Liver (tissue), 3 donors: Measurements from ENCODE around the gene STK39.

Experiments used
- EGR1 ChIP-seq, 2 donors: IDR thresholded peaks; 2 replicates each; pipeline ENCODE4 v1.6.1; 2016 to 2018; ENCODE audit warnings: antibody characterized with exemption in 2 of 2, low read depth in 2 of 2
- FOXA1 ChIP-seq: IDR thresholded peaks from 2 replicates; pipeline ENCODE4 v1.6.1; 2016; ENCODE audit warnings: antibody characterized with exemption
- GABPA ChIP-seq, 2 donors: IDR thresholded peaks in 1 of 2; conservative IDR thresholded peaks in 1 of 2; 2 replicates each; pipeline ENCODE4 v1.6.1; 2016; ENCODE audit warnings: antibody characterized with exemption in 2 of 2, mild to moderate bottlenecking in 1 of 2, moderate library complexity in 1 of 2
- HNF4G ChIP-seq: IDR thresholded peaks from 2 replicates; pipeline ENCODE4 v1.6.1; 2016; ENCODE audit warnings: antibody characterized with exemption
- JUND ChIP-seq, 2 donors: IDR thresholded peaks; 2 replicates each; pipeline ENCODE4 v1.6.1; 2016; ENCODE audit warnings: antibody characterized with exemption in 2 of 2
- MAX ChIP-seq: IDR thresholded peaks from 2 replicates; pipeline ENCODE4 v1.6.1; 2016; ENCODE audit warnings: antibody characterized with exemption
- RAD21 ChIP-seq, 2 donors: IDR thresholded peaks; 2 replicates each; pipeline ENCODE4 v1.6.1; 2016; ENCODE audit warnings: antibody characterized with exemption in 2 of 2, mild to moderate bottlenecking in 2 of 2
- SP1 ChIP-seq: IDR thresholded peaks from 2 replicates; pipeline ENCODE4 v1.6.1; 2018; ENCODE audit warnings: antibody characterized with exemption, mild to moderate bottlenecking
- YY1 ChIP-seq: IDR thresholded peaks from 2 replicates; pipeline ENCODE4 v1.6.1; 2016; ENCODE audit warnings: antibody characterized with exemption, mild to moderate bottlenecking
- ZBTB33 ChIP-seq: IDR thresholded peaks from 2 replicates; pipeline ENCODE4 v1.6.1; 2016; ENCODE audit warnings: antibody characterized with exemption
- TF ChIP-seq, protein P1 (sequence below): fragments of 150-350 bp; IDR thresholded peaks from 2 replicates; pipeline ENCODE4 v1.5.1; 2017; ENCODE audit warnings: improper control_type of control experiment, low read depth, low read length; ENCODE audit not compliant: missing input control
- TF ChIP-seq, protein P2 (sequence below): IDR thresholded peaks from 2 replicates; pipeline ENCODE4 v1.6.1; 2016; ENCODE audit warnings: antibody characterized with exemption, mild to moderate bottlenecking
- donor health status: healthy.
- donor health status: healthy.

DNA sequence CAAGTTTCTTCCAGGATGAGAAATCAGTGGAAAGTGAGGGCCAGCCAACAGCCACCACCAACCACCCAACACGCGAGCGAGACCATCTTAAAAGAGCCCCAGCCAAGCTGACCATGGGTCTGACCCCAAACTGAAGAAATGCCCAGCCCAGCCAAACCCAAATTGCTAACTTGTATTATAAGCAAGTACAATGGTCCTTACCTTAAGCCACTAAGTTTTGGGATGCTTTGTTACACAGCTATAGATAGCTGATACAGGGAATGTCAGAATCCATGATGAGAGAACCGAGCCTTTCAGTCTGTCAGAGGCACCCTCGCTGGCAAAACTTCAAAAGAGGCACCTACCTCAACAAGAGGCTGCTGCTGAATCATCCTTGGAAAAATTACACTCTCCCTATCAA, 17.0 kb downstream of the STK39 start:
- TF ChIP-seq, protein P1, sequence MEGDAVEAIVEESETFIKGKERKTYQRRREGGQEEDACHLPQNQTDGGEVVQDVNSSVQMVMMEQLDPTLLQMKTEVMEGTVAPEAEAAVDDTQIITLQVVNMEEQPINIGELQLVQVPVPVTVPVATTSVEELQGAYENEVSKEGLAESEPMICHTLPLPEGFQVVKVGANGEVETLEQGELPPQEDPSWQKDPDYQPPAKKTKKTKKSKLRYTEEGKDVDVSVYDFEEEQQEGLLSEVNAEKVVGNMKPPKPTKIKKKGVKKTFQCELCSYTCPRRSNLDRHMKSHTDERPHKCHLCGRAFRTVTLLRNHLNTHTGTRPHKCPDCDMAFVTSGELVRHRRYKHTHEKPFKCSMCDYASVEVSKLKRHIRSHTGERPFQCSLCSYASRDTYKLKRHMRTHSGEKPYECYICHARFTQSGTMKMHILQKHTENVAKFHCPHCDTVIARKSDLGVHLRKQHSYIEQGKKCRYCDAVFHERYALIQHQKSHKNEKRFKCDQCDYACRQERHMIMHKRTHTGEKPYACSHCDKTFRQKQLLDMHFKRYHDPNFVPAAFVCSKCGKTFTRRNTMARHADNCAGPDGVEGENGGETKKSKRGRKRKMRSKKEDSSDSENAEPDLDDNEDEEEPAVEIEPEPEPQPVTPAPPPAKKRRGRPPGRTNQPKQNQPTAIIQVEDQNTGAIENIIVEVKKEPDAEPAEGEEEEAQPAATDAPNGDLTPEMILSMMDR: no peak
- no peak for TF ChIP-seq FOXA1
- no peak for TF ChIP-seq MAX
- TF ChIP-seq YY1: no peak
- TF ChIP-seq, protein P2, sequence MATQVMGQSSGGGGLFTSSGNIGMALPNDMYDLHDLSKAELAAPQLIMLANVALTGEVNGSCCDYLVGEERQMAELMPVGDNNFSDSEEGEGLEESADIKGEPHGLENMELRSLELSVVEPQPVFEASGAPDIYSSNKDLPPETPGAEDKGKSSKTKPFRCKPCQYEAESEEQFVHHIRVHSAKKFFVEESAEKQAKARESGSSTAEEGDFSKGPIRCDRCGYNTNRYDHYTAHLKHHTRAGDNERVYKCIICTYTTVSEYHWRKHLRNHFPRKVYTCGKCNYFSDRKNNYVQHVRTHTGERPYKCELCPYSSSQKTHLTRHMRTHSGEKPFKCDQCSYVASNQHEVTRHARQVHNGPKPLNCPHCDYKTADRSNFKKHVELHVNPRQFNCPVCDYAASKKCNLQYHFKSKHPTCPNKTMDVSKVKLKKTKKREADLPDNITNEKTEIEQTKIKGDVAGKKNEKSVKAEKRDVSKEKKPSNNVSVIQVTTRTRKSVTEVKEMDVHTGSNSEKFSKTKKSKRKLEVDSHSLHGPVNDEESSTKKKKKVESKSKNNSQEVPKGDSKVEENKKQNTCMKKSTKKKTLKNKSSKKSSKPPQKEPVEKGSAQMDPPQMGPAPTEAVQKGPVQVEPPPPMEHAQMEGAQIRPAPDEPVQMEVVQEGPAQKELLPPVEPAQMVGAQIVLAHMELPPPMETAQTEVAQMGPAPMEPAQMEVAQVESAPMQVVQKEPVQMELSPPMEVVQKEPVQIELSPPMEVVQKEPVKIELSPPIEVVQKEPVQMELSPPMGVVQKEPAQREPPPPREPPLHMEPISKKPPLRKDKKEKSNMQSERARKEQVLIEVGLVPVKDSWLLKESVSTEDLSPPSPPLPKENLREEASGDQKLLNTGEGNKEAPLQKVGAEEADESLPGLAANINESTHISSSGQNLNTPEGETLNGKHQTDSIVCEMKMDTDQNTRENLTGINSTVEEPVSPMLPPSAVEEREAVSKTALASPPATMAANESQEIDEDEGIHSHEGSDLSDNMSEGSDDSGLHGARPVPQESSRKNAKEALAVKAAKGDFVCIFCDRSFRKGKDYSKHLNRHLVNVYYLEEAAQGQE: no peak
- no peak for TF ChIP-seq JUND (IDR thresholded peaks at IDR 0.05)
- no peak for TF ChIP-seq RAD21 (IDR thresholded peaks at IDR 0.05)
- TF ChIP-seq GABPA (IDR thresholded peaks at IDR 0.05 in 1 of 2, conservative IDR thresholded peaks at IDR 0.05 in 1 of 2): no peak
- no peak for TF ChIP-seq SP1
- no peak for TF ChIP-seq HNF4G
- no peak for TF ChIP-seq EGR1 (IDR thresholded peaks at IDR 0.05; ENCODE audit: low read depth in 2 of 2)
- no peak for TF ChIP-seq ZBTB33
